Sigmoid colon (tissue), 4 donors: Measurements from ENCODE around the gene AIPL1.

Source experiments
- CTCF ChIP-seq, 4 experiments: fragments of 450-650 bp in 3 of 4; fragments of 200-600 bp in 1 of 4; IDR thresholded peaks; one replicate each; pipeline ENCODE4 v1.5.1; 2016 to 2019; ENCODE audit warnings: antibody characterized with exemption in 4 of 4, mild to moderate bottlenecking in 3 of 4, moderate library complexity in 2 of 4
- POLR2A ChIP-seq, 2 donors: fragments of 450-650 bp; IDR thresholded peaks; one replicate each; pipeline ENCODE4 v1.6.1; 2016; ENCODE audit warnings: antibody characterized with exemption in 2 of 2, mild to moderate bottlenecking in 2 of 2, moderate library complexity in 2 of 2
- POLR2AphosphoS5 ChIP-seq, 4 donors: sonication (generic); formaldehyde crosslinking; IDR thresholded peaks; one replicate each; pipeline ENCODE4 v1.6.1; 2017; ENCODE audit warnings: antibody characterized with exemption in 4 of 4

- TF ChIP-seq POLR2A (IDR thresholded peaks at IDR 0.05) (no peak), CTCF (IDR thresholded peaks at IDR 0.05) (no peak), POLR2AphosphoS5 (IDR thresholded peaks at IDR 0.05) (no peak)
Measured at GRCh38 chr17:6439951-6440350, 5.0 kb upstream of the AIPL1 start.
